NCI-H2196 treated with DMSO at 0.1 percent for 48 hours (cell line): ENCODE results near the gene LRFN2.
A peak's percentile ranks its signal among the peaks of the same experiment; 100 is the strongest.

Source experiments
- DNase-seq: peaks from one replicate; lab custom pipeline; 2025; ENCODE audit not compliant: unreplicated experiment; lab: John Stamatoyannopoulos, UW

Gene LRFN2

GRCh38 chr6:40586369-40587201 lies 579 bp downstream of the LRFN2 start:
- DNase-seq: no peak

GRCh38 chr6:40585651-40586269 lies 1.4 kb downstream of the LRFN2 start:
- DNase-seq: peak; percentile 85

GRCh38 chr6:40585223-40585622 lies 1.9 kb downstream of the LRFN2 start:
- no peak for DNase-seq

GRCh38 chr6:40584741-40585140 lies 2.4 kb downstream of the LRFN2 start:
- no peak for DNase-seq

DNA sequence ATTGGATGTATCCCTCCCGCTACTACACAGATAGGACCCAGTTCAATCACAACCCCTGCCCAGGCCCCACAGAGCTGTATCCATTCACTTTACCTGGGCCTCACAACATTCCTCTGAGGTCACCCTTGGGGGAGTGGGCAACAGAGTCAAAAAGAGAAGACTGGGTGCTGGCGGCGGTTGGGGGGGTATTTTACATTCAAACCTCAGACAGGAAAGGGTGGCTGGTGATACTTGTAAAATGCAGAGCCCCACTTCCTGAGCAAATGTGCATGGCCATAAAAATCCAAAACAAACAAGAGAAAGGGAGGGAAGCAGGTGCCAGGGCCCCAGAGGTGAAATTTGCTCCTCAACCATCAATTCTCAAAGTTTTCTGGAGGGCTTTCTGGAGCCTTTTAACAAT lies 3.5 kb downstream of the LRFN2 start:
- DNase-seq: no peak

- no peak for DNase-seq
Measured at GRCh38 chr6:40582892-40583291, 4.3 kb downstream of the LRFN2 start.

GRCh38 chr6:40579101-40579500 lies 8.1 kb downstream of the LRFN2 start:
- no peak for DNase-seq

GRCh38 chr6:40577672-40578071 lies 9.5 kb downstream of the LRFN2 start:
- DNase-seq: no peak

- no peak for DNase-seq
Measured at GRCh38 chr6:40573221-40573620, 13.9 kb downstream of the LRFN2 start.

- DNase-seq: no peak
Measured at GRCh38 chr6:40569162-40569910, 17.8 kb downstream of the LRFN2 start.

DNA sequence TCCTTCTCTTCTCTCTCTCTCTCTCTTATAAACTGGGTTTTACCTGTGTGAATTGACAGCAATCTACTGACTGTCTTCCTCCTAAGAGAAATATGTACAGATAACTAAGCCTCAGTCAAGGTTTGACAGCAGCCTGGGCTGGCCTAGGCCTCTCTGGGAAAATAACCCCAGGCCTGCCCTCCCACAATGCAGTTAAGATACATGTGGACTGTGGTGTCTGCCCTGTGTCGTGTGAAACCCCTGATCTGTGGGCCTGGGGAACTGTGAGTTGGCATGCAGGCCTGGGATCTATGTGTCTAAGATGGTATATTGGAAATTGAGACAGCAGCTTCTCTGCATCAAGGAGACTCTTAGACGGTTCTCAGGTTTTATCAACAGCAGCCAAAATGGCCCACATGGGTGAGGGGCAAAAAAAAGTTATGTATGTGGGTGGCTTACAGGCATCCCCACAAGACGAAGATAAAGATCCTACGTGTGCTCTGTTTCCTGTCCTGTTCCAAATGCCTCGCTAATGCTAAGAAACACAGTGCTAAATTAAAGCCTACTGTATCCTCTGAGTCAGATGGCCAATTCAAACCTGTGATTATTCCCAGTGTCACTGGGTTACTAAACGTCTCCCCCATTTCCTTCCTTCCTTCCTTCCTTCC lies 19.0 kb downstream of the LRFN2 start:
- no peak for DNase-seq

- no peak for DNase-seq
Measured at GRCh38 chr6:40563111-40563510, 24.1 kb downstream of the LRFN2 start.

DNA sequence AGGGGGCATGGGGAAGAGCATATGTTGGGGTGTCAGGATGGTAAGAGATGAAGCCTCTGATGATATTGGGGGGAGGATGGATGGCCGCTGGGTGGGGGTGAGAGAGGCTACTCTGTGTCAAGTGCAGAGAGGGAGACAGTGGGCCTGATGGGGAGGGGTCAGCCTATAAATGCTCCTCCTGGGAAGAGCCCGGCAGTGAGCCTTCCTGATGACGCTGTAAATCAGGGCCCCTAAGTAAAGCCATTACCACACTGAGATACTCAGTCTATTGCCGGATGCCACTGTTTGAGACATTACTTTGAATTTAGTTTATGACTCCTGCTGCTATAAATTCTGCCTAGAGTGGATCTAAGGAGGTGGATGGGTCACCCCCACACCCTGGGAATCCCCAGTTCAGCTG lies 28.1 kb downstream of the LRFN2 start:
- no peak for DNase-seq

DNA sequence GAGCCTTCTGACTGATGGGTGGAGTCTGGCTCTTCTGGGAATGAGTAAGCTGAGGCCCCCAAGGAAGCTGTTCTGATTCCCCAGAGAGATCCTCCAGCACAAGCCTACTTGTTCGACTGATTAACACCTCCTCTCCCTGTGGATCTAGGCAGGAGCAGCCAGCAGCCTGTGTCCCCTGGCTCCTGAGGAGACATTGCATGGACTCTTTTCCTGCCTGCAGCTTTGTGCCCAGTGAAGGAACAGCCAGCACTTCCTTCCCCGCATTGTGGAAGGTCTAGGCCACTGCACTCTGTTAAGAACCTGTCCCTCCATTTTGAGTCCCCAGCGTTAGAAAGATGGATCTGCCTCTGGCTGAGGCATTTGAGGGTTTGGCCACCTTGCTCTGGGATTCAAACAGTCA lies 29.1 kb downstream of the LRFN2 start:
- no peak for DNase-seq

DNA sequence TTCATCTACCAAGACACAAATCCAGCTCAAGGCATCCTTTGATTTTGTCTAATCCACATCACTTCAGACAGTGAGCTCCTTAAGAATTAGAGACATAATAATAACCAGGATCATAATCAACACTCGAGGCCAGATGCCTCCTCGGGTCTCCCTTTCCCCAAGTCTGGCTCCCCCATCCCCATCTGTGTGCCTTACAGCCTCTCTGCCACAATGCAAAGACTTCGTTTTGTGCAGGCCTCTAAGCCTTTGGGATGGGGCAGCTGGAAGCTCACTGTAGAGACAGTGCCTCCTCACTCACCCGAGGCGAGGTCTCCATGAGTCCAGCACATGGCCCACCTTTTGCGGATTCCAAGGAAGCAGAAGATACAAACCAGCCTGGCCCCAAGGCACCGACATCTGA lies 30.3 kb downstream of the LRFN2 start:
- DNase-seq: no peak

DNA sequence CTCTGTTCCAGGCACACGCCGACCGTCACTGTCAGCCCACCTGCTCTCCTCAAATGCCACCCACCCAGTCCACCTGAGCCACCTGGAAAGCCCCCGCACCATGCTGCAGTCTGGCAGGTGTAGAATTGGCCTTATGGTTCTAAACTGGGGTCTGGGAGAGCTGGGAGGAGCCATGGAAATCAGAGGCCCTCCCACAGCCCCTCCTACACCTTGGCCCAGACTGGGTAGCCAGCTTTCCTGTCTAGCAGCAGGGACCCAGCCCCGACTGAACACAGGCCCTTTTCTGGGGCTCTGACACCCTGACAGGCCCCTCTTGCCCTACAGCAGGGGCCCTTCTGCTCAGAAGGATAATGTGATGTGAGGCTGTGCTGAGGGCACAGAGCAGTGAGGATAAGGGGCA lies 31.1 kb downstream of the LRFN2 start:
- no peak for DNase-seq

GRCh38 chr6:40555092-40555491 lies 32.1 kb downstream of the LRFN2 start:
- DNase-seq: no peak

- no peak for DNase-seq
Measured at GRCh38 chr6:40552941-40553340, 34.2 kb downstream of the LRFN2 start.

GRCh38 chr6:40551966-40552505 lies 35.1 kb downstream of the LRFN2 start:
- no peak for DNase-seq

- DNase-seq: no peak
Measured at GRCh38 chr6:40550202-40551101, 36.7 kb downstream of the LRFN2 start.
